H9 (cell line): ENCODE measurements around the gene TMC8. TPM values are rescaled to one million over a fixed set of nuclear protein-coding genes. Genes with fewer than 3 reads are reported as not detected.

Experiments used
- DNase-seq: peaks from one replicate; pipeline ENCODE4 v3.0.0-alpha.2; 2017
- H2AFZ ChIP-seq: one replicate; pipeline ENCODE4 v1.6.1; 2013; ENCODE audit warnings: mild to moderate bottlenecking, low read length, control low read depth, moderate library complexity
- H2AK5ac ChIP-seq: 2 replicates; pipeline ENCODE4 v1.6.1; 2013; ENCODE audit warnings: low read length, control low read depth, mixed read lengths; ENCODE audit not compliant: insufficient read length
- H2BK120ac ChIP-seq: one replicate; pipeline ENCODE4 v1.6.1; 2013; ENCODE audit warnings: low read depth, mild to moderate bottlenecking, low read length, control low read depth, inconsistent platforms; ENCODE audit not compliant: poor library complexity, severe bottlenecking
- H2BK12ac ChIP-seq: 2 replicates; pipeline ENCODE4 v1.6.1; 2013; ENCODE audit warnings: low read length, control low read depth, mixed read lengths, low read depth; ENCODE audit not compliant: insufficient read length
- H2BK15ac ChIP-seq: 2 replicates; pipeline ENCODE4 v1.6.1; 2013; ENCODE audit warnings: low read depth, low read length, control low read depth
- H2BK20ac ChIP-seq: one replicate; pipeline ENCODE4 v1.6.1; 2013; ENCODE audit warnings: low read depth, mild to moderate bottlenecking, low read length, control low read depth, inconsistent platforms; ENCODE audit not compliant: poor library complexity, severe bottlenecking
- H2BK5ac ChIP-seq: 2 replicates; pipeline ENCODE4 v1.6.1; 2013; ENCODE audit warnings: low read length, control low read depth, mixed read lengths; ENCODE audit not compliant: insufficient read length
- H3K14ac ChIP-seq: 2 replicates; pipeline ENCODE4 v1.6.1; 2013; ENCODE audit warnings: low read length, control low read depth; ENCODE audit not compliant: insufficient read depth
- H3K18ac ChIP-seq: 2 replicates; pipeline ENCODE4 v1.6.1; 2013; ENCODE audit warnings: low read depth, mild to moderate bottlenecking, mixed read lengths, low read length, control low read depth; ENCODE audit not compliant: insufficient read length
- H3K23ac ChIP-seq: 2 replicates; pipeline ENCODE4 v1.6.1; 2013; ENCODE audit warnings: low read length, control low read depth, mixed read lengths, low read depth; ENCODE audit not compliant: insufficient read length
- H3K23me2 ChIP-seq: 2 replicates; pipeline ENCODE4 v1.6.1; 2013; ENCODE audit warnings: low read depth, mild to moderate bottlenecking, mixed read lengths, low read length, control low read depth; ENCODE audit not compliant: insufficient read length, poor library complexity, severe bottlenecking
- H3K27ac ChIP-seq: 2 replicates; pipeline ENCODE4 v1.5.1; 2013; ENCODE audit warnings: low read length, control low read depth, mixed read lengths, low read depth; ENCODE audit not compliant: insufficient read length
- H3K27me3 ChIP-seq: 2 replicates; pipeline ENCODE4 v1.6.1; 2013; ENCODE audit warnings: low read length, control low read depth, inconsistent platforms; ENCODE audit not compliant: insufficient read depth
- H3K4ac ChIP-seq: 2 replicates; pipeline ENCODE4 v1.6.1; 2013; ENCODE audit warnings: low read depth, mild to moderate bottlenecking, control low read depth, inconsistent platforms, low read length, moderate library complexity
- H3K4me1 ChIP-seq: 2 replicates; pipeline ENCODE4 v1.6.1; 2013; ENCODE audit warnings: low read length, control low read depth, inconsistent platforms; ENCODE audit not compliant: insufficient read depth
- H3K4me2 ChIP-seq: 2 replicates; pipeline ENCODE4 v1.6.1; 2013; ENCODE audit warnings: low read length, control low read depth, mixed read lengths; ENCODE audit not compliant: insufficient read length, insufficient read depth
- H3K56ac ChIP-seq: 2 replicates; pipeline ENCODE4 v1.6.1; 2013; ENCODE audit warnings: low read depth, mild to moderate bottlenecking, mixed read lengths, low read length, control low read depth; ENCODE audit not compliant: insufficient read length
- H3K79me1 ChIP-seq: 2 replicates; pipeline ENCODE4 v1.6.1; 2013; ENCODE audit warnings: low read depth, mild to moderate bottlenecking, moderate library complexity, low read length, control low read depth, inconsistent platforms; ENCODE audit not compliant: insufficient read depth, poor library complexity, severe bottlenecking
- H3K79me2 ChIP-seq: 2 replicates; pipeline ENCODE4 v1.6.1; 2013; ENCODE audit warnings: low read length, control low read depth, inconsistent platforms; ENCODE audit not compliant: insufficient read depth
- H3K9ac ChIP-seq: 2 replicates; pipeline ENCODE4 v1.6.1; 2013; ENCODE audit warnings: low read length, control low read depth, mixed read lengths; ENCODE audit not compliant: insufficient read length; ENCODE audit errors: extremely low read depth
- H3K9me3 ChIP-seq: one replicate; pipeline ENCODE4 v1.6.1; 2013; ENCODE audit warnings: low read depth, low read length, inconsistent platforms; ENCODE audit not compliant: control insufficient read depth
- H3T11ph ChIP-seq: one replicate; pipeline ENCODE4 v1.6.1; 2013; ENCODE audit warnings: mild to moderate bottlenecking, low read length, control low read depth, inconsistent platforms
- H4K20me1 ChIP-seq: one replicate; pipeline ENCODE4 v1.6.1; 2013; ENCODE audit not compliant: control insufficient read depth, insufficient read length, insufficient read depth
- H4K5ac ChIP-seq: 2 replicates; pipeline ENCODE4 v1.6.1; 2013; ENCODE audit warnings: low read depth, mild to moderate bottlenecking, mixed read lengths, low read length, control low read depth; ENCODE audit not compliant: insufficient read length
- H4K8ac ChIP-seq: replicated peaks from 2 replicates; pipeline ENCODE4 v1.6.1; 2013; ENCODE audit warnings: low read length, control low read depth, mixed read lengths, low read depth; ENCODE audit not compliant: insufficient read length
- H4K91ac ChIP-seq: 2 replicates; pipeline ENCODE4 v1.6.1; 2013; ENCODE audit warnings: low read depth, mild to moderate bottlenecking, moderate library complexity, mixed read lengths, low read length, control low read depth; ENCODE audit not compliant: insufficient read length
- H3K27ac Mint-ChIP-seq, 3 experiments: 2 replicates in 2 of 3; 3 replicates in 1 of 3; pipeline ENCODE4 v1.8.0; 2020 to 2021; ENCODE audit warnings: mixed read lengths in 3 of 3, mild to moderate bottlenecking in 1 of 3, moderate library complexity in 1 of 3
- H3K27me3 Mint-ChIP-seq: 2 replicates; pipeline ENCODE4 v1.8.0; 2021; ENCODE audit warnings: low read depth, mild to moderate bottlenecking, moderate library complexity, mixed read lengths
- H3K36me3 Mint-ChIP-seq, 3 experiments: 2 replicates in 2 of 3; 3 replicates in 1 of 3; pipeline ENCODE4 v1.8.0; 2020 to 2021; ENCODE audit warnings: low read depth in 3 of 3, mixed read lengths in 3 of 3; ENCODE audit not compliant: insufficient read depth in 1 of 3
- H3K4me1 Mint-ChIP-seq, 2 experiments: 2 replicates each; pipeline ENCODE4 v1.8.0; 2020; ENCODE audit warnings: mixed read lengths in 2 of 2
- H3K4me3 Mint-ChIP-seq, 2 experiments: 2 replicates in 1 of 2; 3 replicates in 1 of 2; pipeline ENCODE4 v1.8.0; 2020 to 2021; ENCODE audit warnings: mild to moderate bottlenecking in 2 of 2, mixed read lengths in 2 of 2, moderate library complexity in 1 of 2
- H3K9me3 Mint-ChIP-seq, 2 experiments: 2 replicates in 1 of 2; 3 replicates in 1 of 2; pipeline ENCODE4 v1.8.0; 2020; ENCODE audit warnings: mild to moderate bottlenecking in 2 of 2, mixed read lengths in 2 of 2, moderate library complexity in 1 of 2
- WGBS: extraction: QIAGEN DNeasy Blood & Tissue Kit; methylation state at CpG from one replicate; pipeline ENCODE4 v1.1.7; 2013; ENCODE audit warnings: missing lambda C conversion rate, low lambda C conversion rate, mixed read lengths; ENCODE audit not compliant: insufficient read length; ENCODE audit errors: extremely low coverage; 5-methylcytosine and 5-hydroxymethylcytosine counted together
- total RNA-seq: library from RNA; stranded (reverse); gene quantifications from 2 replicates; pipeline ENCODE4 v1.2.1, GENCODE V29; 2021
- TF ChIP-seq, protein P1 (sequence below): fragments of 200-600 bp; sonication (generic); conservative IDR thresholded peaks from 3 replicates; pipeline ENCODE4 v1.8.0; 2021; ENCODE audit warnings: antibody characterized with exemption, mild to moderate bottlenecking

Gene TMC8
- total RNA-seq, 1 experiment from 2014 or later, result 1.0 TPM

- Histone ChIP-seq H3K23ac (no peak overlapping the region), H2BK5ac (no peak overlapping the region), H3T11ph (no peak overlapping the region), H3K4me2 (no peak overlapping the region), H3K4me1 (no peaks in the 10 kb centered on the region), H2BK15ac (no peak overlapping the region), H3K56ac (no peak overlapping the region), H3K27ac (no peak overlapping the region), H3K79me1 (no peaks in the 10 kb centered on the region), H4K8ac (no peak overlapping the region), H3K23me2 (no peaks in the 10 kb centered on the region), H3K9ac (no peak overlapping the region), H4K5ac (no peak overlapping the region), H2BK12ac (no peak overlapping the region), H3K4ac (no peak overlapping the region), H3K9me3 (no peaks in the 10 kb centered on the region), H3K79me2 (no peaks in the 10 kb centered on the region), H2AK5ac (no peak overlapping the region), H4K91ac (no peak overlapping the region), H2BK20ac (no peak overlapping the region), H3K27me3 (no peaks in the 10 kb centered on the region), H2AFZ (no peak overlapping the region), H3K18ac (no peak overlapping the region), H4K20me1 (no peaks in the 10 kb centered on the region), H3K14ac (no peak overlapping the region; the same call in 1 of the 2 replicates), H2BK120ac (no peak overlapping the region)
- Mint-ChIP-seq H3K9me3 (no peaks in the 10 kb centered on the region), H3K36me3 (no peaks in the 10 kb centered on the region; a peak in 1 of 7 replicates), H3K4me3 (no peak overlapping the region), H3K27me3 (peaks cover 1% of the 10 kb centered on the region; the same call in 1 of the 2 replicates), H3K27ac (no peak overlapping the region), H3K4me1 (peaks cover 2 to 17% of the 10 kb centered on the region in 2 experiments; a peak in 3 of 4 replicates)
- TF ChIP-seq, protein P1, sequence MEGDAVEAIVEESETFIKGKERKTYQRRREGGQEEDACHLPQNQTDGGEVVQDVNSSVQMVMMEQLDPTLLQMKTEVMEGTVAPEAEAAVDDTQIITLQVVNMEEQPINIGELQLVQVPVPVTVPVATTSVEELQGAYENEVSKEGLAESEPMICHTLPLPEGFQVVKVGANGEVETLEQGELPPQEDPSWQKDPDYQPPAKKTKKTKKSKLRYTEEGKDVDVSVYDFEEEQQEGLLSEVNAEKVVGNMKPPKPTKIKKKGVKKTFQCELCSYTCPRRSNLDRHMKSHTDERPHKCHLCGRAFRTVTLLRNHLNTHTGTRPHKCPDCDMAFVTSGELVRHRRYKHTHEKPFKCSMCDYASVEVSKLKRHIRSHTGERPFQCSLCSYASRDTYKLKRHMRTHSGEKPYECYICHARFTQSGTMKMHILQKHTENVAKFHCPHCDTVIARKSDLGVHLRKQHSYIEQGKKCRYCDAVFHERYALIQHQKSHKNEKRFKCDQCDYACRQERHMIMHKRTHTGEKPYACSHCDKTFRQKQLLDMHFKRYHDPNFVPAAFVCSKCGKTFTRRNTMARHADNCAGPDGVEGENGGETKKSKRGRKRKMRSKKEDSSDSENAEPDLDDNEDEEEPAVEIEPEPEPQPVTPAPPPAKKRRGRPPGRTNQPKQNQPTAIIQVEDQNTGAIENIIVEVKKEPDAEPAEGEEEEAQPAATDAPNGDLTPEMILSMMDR, result no peak
- DNase-seq, result no peak
- WGBS, result no CpG with 5 or more reads among the region's 11 CpGs
Observed at GRCh38 chr17:78154903-78155811, 24.6 kb downstream of the TMC8 start.
